HG02571 (cell line): ENCODE measurements around the gene HEXD.
"Not testable (repeated sequence)": the region's sequence is repeated elsewhere in the genome, so short reads cannot be mapped to it uniquely, and the experiment has no call there.

Experiments
- ATAC-seq: cut with Tn5 transposase; IDR thresholded peaks from one replicate; pipeline ENCODE4 v1.9.1; 2021; ENCODE audit warnings: mild to moderate bottlenecking, moderate library complexity; ENCODE audit not compliant: unreplicated experiment

The HEXD gene

GRCh38 chr17:82396601-82397435, 21.3 kb upstream of the HEXD start:
- no peak for ATAC-seq

GRCh38 chr17:82397449-82398335, 20.5 kb upstream of the HEXD start:
- no peak for ATAC-seq

GRCh38 chr17:82399041-82399441, 19.1 kb upstream of the HEXD start:
- ATAC-seq, result no peak

- ATAC-seq, result no peak
Observed at GRCh38 chr17:82399601-82400101, 18.5 kb upstream of the HEXD start.

- ATAC-seq, result no peak
Observed at GRCh38 chr17:82400206-82400605, 17.9 kb upstream of the HEXD start.

GRCh38 chr17:82400830-82401229, 17.3 kb upstream of the HEXD start:
- ATAC-seq, result no peak

- peak; percentile 76 for ATAC-seq
Observed at GRCh38 chr17:82402865-82403264, 15.3 kb upstream of the HEXD start.

- no peak for ATAC-seq
Observed at GRCh38 chr17:82403662-82404660, 14.2 kb upstream of the HEXD start.

GRCh38 chr17:82405051-82405450, 13.1 kb upstream of the HEXD start:
- ATAC-seq, result no peak

GRCh38 chr17:82406131-82406671, 11.9 kb upstream of the HEXD start:
- ATAC-seq, result no peak

- no peak for ATAC-seq
Observed at GRCh38 chr17:82407255-82407654, 10.9 kb upstream of the HEXD start.

GRCh38 chr17:82408288-82408937, 9.7 kb upstream of the HEXD start:
- no peak for ATAC-seq

- ATAC-seq, result no peak
Observed at GRCh38 chr17:82408938-82409318, 9.2 kb upstream of the HEXD start.

- no peak for ATAC-seq
Observed at GRCh38 chr17:82410014-82410716, 8.0 kb upstream of the HEXD start.

GRCh38 chr17:82411396-82412053, 6.6 kb upstream of the HEXD start:
- ATAC-seq, result no peak

- ATAC-seq, result not testable (repeated sequence)
Observed at GRCh38 chr17:82412081-82412480, 6.1 kb upstream of the HEXD start.

GRCh38 chr17:82412535-82413520, 5.3 kb upstream of the HEXD start:
- ATAC-seq, result no peak
